Loucy (cell line): ENCODE results near the gene WDR83.

ENCODE experiments used
- H2AFZ ChIP-seq: fragments of 200-600 bp; sonication (generic); 2 replicates; pipeline ENCODE4 v1.6.0; 2016; ENCODE audit warnings: antibody characterized with exemption, mild to moderate bottlenecking, low read length, moderate library complexity
- H3F3A ChIP-seq: fragments of 200-600 bp; 2 replicates; pipeline ENCODE4 v1.6.0; 2016; ENCODE audit warnings: antibody characterized with exemption, low read depth, mild to moderate bottlenecking
- H3K27me3 ChIP-seq: fragments of 200-600 bp; sonication (generic); 2 replicates; pipeline ENCODE4 v1.6.1; 2014; ENCODE audit warnings: low read length, mild to moderate bottlenecking; ENCODE audit not compliant: insufficient read depth, poor library complexity, severe bottlenecking
- H3K36me3 ChIP-seq: fragments of 200-600 bp; sonication (generic); 2 replicates; pipeline ENCODE4 v1.6.1; 2016; ENCODE audit warnings: low read length; ENCODE audit not compliant: insufficient read depth
- H3K4me1 ChIP-seq: fragments of 200-600 bp; sonication (generic); 2 replicates; pipeline ENCODE4 v1.5.1; 2014; ENCODE audit warnings: low read length, mild to moderate bottlenecking; ENCODE audit not compliant: insufficient read depth, poor library complexity, severe bottlenecking
- H3K4me2 ChIP-seq: fragments of 200-600 bp; sonication (generic); 2 replicates; pipeline ENCODE4 v1.6.0; 2014; ENCODE audit warnings: antibody characterized with exemption, low read length, low read depth, mild to moderate bottlenecking; ENCODE audit not compliant: poor library complexity, severe bottlenecking
- H3K4me3 ChIP-seq: fragments of 200-600 bp; sonication (generic); 2 replicates; pipeline ENCODE4 v1.5.1; 2014; ENCODE audit warnings: low read length, mild to moderate bottlenecking, mixed read lengths; ENCODE audit not compliant: poor library complexity, severe bottlenecking
- H3K79me2 ChIP-seq: fragments of 200-600 bp; sonication (generic); 2 replicates; pipeline ENCODE4 v1.6.1; 2014; ENCODE audit warnings: low read length; ENCODE audit not compliant: insufficient read depth
- H3K9ac ChIP-seq: fragments of 200-600 bp; sonication (generic); 2 replicates; pipeline ENCODE4 v1.6.0; 2014; ENCODE audit warnings: mild to moderate bottlenecking, low read depth, low read length, moderate library complexity; ENCODE audit not compliant: poor library complexity, severe bottlenecking
- H3K9me2 ChIP-seq: fragments of 200-600 bp; sonication (generic); replicated peaks from 2 replicates; pipeline ENCODE4 v1.6.1; 2016; ENCODE audit warnings: low read depth, low read length, mixed read lengths
- H3K9me3 ChIP-seq: fragments of 200-600 bp; sonication (generic); 2 replicates; pipeline ENCODE4 v1.6.1; 2014; ENCODE audit warnings: mild to moderate bottlenecking, antibody characterized with exemption, low read length, low read depth; ENCODE audit not compliant: insufficient read depth
- H4K20me1 ChIP-seq: fragments of 200-600 bp; sonication (generic); 2 replicates; pipeline ENCODE4 v1.6.0; 2014; ENCODE audit warnings: antibody characterized with exemption, low read length, mild to moderate bottlenecking; ENCODE audit not compliant: insufficient read depth, poor library complexity, severe bottlenecking
- EZH2phosphoT487 ChIP-seq: fragments of 200-600 bp; IDR thresholded peaks from 2 replicates; pipeline ENCODE4 v1.6.1; 2018; ENCODE audit warnings: antibody characterized with exemption, mild to moderate bottlenecking, moderate library complexity, borderline replicate concordance
- TF ChIP-seq, protein P1 (sequence below): fragments of 200-600 bp; sonication (generic); conservative IDR thresholded peaks from 2 replicates; pipeline ENCODE4 v1.5.1; 2014; ENCODE audit warnings: mild to moderate bottlenecking, antibody characterized with exemption, low read length

Gene WDR83

GRCh38 chr19:12646551-12646950 lies 20.1 kb upstream of the WDR83 start:
- no peak overlapping the region for H3K9ac ChIP-seq
- H3K9me3 ChIP-seq, result no peaks in the 10 kb centered on the region
- H3K27me3 ChIP-seq, result no peaks in the 10 kb centered on the region
- no peaks in the 10 kb centered on the region for H3K36me3 ChIP-seq
- H3F3A ChIP-seq, result no peaks in the 10 kb centered on the region
- no peak overlapping the region for H3K4me2 ChIP-seq
- H3K79me2 ChIP-seq, result no peaks in the 10 kb centered on the region
- no peak overlapping the region for H3K4me3 ChIP-seq
- H4K20me1 ChIP-seq, result no peaks in the 10 kb centered on the region
- no peak overlapping the region for H2AFZ ChIP-seq
- TF ChIP-seq, protein P1, sequence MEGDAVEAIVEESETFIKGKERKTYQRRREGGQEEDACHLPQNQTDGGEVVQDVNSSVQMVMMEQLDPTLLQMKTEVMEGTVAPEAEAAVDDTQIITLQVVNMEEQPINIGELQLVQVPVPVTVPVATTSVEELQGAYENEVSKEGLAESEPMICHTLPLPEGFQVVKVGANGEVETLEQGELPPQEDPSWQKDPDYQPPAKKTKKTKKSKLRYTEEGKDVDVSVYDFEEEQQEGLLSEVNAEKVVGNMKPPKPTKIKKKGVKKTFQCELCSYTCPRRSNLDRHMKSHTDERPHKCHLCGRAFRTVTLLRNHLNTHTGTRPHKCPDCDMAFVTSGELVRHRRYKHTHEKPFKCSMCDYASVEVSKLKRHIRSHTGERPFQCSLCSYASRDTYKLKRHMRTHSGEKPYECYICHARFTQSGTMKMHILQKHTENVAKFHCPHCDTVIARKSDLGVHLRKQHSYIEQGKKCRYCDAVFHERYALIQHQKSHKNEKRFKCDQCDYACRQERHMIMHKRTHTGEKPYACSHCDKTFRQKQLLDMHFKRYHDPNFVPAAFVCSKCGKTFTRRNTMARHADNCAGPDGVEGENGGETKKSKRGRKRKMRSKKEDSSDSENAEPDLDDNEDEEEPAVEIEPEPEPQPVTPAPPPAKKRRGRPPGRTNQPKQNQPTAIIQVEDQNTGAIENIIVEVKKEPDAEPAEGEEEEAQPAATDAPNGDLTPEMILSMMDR, result no peak
- no peak for TF ChIP-seq EZH2phosphoT487
- H3K4me1 ChIP-seq, result no peaks in the 10 kb centered on the region
- H3K9me2 ChIP-seq, result no peaks in the 10 kb centered on the region

- H3K36me3 ChIP-seq, result no peaks in the 10 kb centered on the region
- no peaks in the 10 kb centered on the region for H3K27me3 ChIP-seq
- TF ChIP-seq, protein P1, result no peak
- TF ChIP-seq EZH2phosphoT487, result no peak
- no peaks in the 10 kb centered on the region for H3K4me1 ChIP-seq
- no peaks in the 10 kb centered on the region for H4K20me1 ChIP-seq
- H2AFZ ChIP-seq, result no peak overlapping the region
- H3K9me2 ChIP-seq, result no peaks in the 10 kb centered on the region
- no peak overlapping the region for H3K9ac ChIP-seq
- H3K4me2 ChIP-seq, result no peak overlapping the region
- H3K4me3 ChIP-seq, result no peak overlapping the region
- H3K79me2 ChIP-seq, result no peaks in the 10 kb centered on the region
- no peaks in the 10 kb centered on the region for H3K9me3 ChIP-seq
- no peaks in the 10 kb centered on the region for H3F3A ChIP-seq
Observed at GRCh38 chr19:12647047-12647446, 19.6 kb upstream of the WDR83 start.

DNA sequence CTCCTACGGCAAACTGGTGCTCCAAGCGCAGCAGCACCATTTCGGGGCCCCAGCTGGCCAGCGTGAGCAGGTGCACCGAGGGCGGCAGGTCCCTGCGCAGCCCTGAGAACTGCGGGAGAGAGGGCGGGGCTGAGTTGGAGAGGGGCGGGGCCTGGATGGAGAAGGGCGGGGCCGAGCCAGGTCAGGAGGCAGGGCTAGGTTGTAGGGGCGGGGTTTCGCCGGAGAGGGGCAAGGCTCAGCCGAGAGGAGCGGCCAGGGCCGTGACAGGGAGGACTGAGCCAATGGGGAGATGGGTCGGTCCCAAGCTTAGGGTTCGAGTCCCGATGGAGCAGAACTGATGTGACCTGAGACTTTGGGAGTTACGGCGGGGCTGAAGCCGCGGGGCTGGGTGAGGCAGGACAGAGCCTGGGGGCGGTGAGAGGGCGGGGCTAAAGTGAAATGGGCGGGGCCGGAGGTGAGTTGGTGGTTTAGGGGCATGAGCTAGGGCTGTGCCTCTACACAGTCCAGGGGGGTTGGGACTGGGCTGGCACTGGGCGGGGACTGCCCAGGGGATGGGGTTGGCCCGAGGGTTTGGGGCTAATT lies 19.0 kb upstream of the WDR83 start:
- Histone ChIP-seq H3K36me3 (no peaks in the 10 kb centered on the region), H3K4me2 (no peak overlapping the region), H3K79me2 (no peaks in the 10 kb centered on the region), H3K4me3 (no peak overlapping the region), H3K4me1 (no peaks in the 10 kb centered on the region), H3K27me3 (no peaks in the 10 kb centered on the region), H3K9ac (no peak overlapping the region), H3K9me2 (no peaks in the 10 kb centered on the region), H3K9me3 (no peaks in the 10 kb centered on the region), H2AFZ (no peak overlapping the region), H4K20me1 (no peaks in the 10 kb centered on the region), H3F3A (no peaks in the 10 kb centered on the region)
- TF ChIP-seq EZH2phosphoT487, result no peak
- TF ChIP-seq, protein P1, result no peak
